OCI-LY1 (cell line): ENCODE results near the gene TXNDC2.

Experiments
- H2AFZ ChIP-seq: fragments of 200-600 bp; sonication (generic), shearing (Covaris generic); 2 replicates; pipeline ENCODE4 v1.6.0; 2014; ENCODE audit warnings: antibody characterized with exemption, mild to moderate bottlenecking, low read length
- H3F3A ChIP-seq: fragments of 200-600 bp; sonication (generic), shearing (Covaris generic); 2 replicates; pipeline ENCODE4 v1.6.0; 2014; ENCODE audit warnings: mild to moderate bottlenecking, antibody characterized with exemption, low read length, moderate library complexity; ENCODE audit not compliant: insufficient read depth
- H3K27ac ChIP-seq: fragments of 200-600 bp; sonication (generic); 2 replicates; pipeline ENCODE4 v1.5.1; 2014; ENCODE audit warnings: low read length, mixed run types, mild to moderate bottlenecking, low read depth; ENCODE audit not compliant: poor library complexity, severe bottlenecking
- H3K27me3 ChIP-seq: fragments of 200-600 bp; sonication (generic); 2 replicates; pipeline ENCODE4 v1.6.0; 2014; ENCODE audit warnings: antibody characterized with exemption, mild to moderate bottlenecking, low read length, moderate library complexity; ENCODE audit not compliant: insufficient read depth
- H3K36me3 ChIP-seq: fragments of 200-600 bp; sonication (generic); 2 replicates; pipeline ENCODE4 v1.6.1; 2014; ENCODE audit warnings: mild to moderate bottlenecking, antibody characterized with exemption, low read length, moderate library complexity, mixed read lengths; ENCODE audit not compliant: insufficient read depth
- H3K4me1 ChIP-seq: fragments of 200-600 bp; sonication (generic); 2 replicates; pipeline ENCODE4 v1.5.1; 2014; ENCODE audit warnings: mild to moderate bottlenecking, low read length, moderate library complexity; ENCODE audit not compliant: insufficient read depth, severe bottlenecking
- H3K4me2 ChIP-seq: fragments of 200-600 bp; sonication (generic), shearing (Covaris generic); 2 replicates; pipeline ENCODE4 v1.6.1; 2014; ENCODE audit warnings: low read length
- H3K4me3 ChIP-seq: fragments of 200-600 bp; sonication (generic); 2 replicates; pipeline ENCODE4 v1.5.1; 2014; ENCODE audit warnings: low read length, low read depth, mild to moderate bottlenecking, mixed read lengths; ENCODE audit not compliant: poor library complexity, severe bottlenecking
- H3K79me2 ChIP-seq: fragments of 200-600 bp; shearing (Covaris generic); 2 replicates; pipeline ENCODE4 v1.6.1; 2016; ENCODE audit warnings: mixed run types, low read length, mixed read lengths; ENCODE audit not compliant: insufficient read depth
- H3K9ac ChIP-seq: fragments of 200-600 bp; sonication (generic), shearing (Covaris generic); 2 replicates; pipeline ENCODE4 v1.6.1; 2014; ENCODE audit warnings: mild to moderate bottlenecking, low read length, mixed read lengths
- H3K9me2 ChIP-seq: fragments of 200-600 bp; sonication (generic), shearing (Covaris generic); 2 replicates; pipeline ENCODE4 v1.6.1; 2014; ENCODE audit warnings: low read depth, mild to moderate bottlenecking, low read length, mixed read lengths
- H3K9me3 ChIP-seq: fragments of 200-600 bp; shearing (Covaris generic); 2 replicates; pipeline ENCODE4 v1.6.1; 2014; ENCODE audit warnings: low read length, mixed read lengths
- H4K20me1 ChIP-seq: fragments of 200-600 bp; sonication (generic), shearing (Covaris generic); 2 replicates; pipeline ENCODE4 v1.6.0; 2016; ENCODE audit warnings: mild to moderate bottlenecking, low read length; ENCODE audit not compliant: insufficient read depth
- EZH2 ChIP-seq: fragments of 200-600 bp; sonication (generic), shearing (Covaris generic); IDR thresholded peaks from 2 replicates; pipeline ENCODE4 v1.8.0; 2017; ENCODE audit warnings: borderline replicate concordance, mixed run types, mild to moderate bottlenecking, antibody characterized with exemption, low read length, moderate library complexity, mixed read lengths
- TF ChIP-seq, protein P1 (sequence below): fragments of 200-600 bp; sonication (generic), shearing (Covaris generic); IDR thresholded peaks from 2 replicates; pipeline ENCODE4 v1.5.1; 2017; ENCODE audit warnings: mild to moderate bottlenecking, antibody characterized with exemption, low read length, moderate library complexity, mixed read lengths

The TXNDC2 gene

DNA sequence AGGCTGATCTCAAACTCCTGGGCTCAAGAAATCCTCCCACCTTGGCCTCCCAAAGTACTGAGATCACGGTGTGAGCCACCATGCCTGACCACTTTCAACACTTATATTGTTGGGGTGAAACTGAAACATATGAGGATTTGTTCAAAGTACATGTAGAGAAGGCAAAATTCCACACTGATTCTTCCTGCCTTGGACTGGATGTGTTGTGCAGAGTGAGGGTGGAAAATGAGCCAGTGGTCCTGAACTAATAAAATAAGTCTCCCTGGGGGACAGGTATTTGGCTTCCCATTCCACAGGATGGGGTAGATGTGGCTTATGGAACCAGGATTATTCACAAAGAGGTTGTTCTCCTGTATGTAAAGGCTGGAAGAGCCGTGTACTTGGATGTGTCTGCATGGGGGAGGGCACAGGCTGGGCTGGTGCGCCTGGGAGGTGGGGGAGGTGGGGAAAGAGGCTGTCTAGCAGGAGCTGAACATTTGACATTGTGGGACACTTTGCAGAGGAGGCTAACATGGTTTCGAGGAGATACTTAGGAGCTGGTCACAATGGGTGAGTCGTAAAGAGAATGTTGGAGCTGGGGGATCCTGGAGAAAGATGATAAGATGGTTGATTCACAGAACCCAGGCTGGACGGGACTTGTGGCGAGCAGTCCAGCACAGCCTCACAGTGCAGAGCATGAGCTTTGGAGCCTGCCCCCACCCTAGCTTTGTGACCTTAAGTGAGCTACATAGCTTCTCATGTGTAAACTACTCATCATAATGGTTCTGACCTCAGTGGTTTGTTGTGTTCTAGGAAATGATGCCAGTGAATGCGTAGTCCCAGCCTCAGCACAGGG lies at the start of gene TXNDC2:
TSS of gene TXNDC2 (plus strand) at position 804 of the 835 bp plus-strand sequence. CDS start 708 bp downstream, outside the sequence.
- TF ChIP-seq, protein P1, sequence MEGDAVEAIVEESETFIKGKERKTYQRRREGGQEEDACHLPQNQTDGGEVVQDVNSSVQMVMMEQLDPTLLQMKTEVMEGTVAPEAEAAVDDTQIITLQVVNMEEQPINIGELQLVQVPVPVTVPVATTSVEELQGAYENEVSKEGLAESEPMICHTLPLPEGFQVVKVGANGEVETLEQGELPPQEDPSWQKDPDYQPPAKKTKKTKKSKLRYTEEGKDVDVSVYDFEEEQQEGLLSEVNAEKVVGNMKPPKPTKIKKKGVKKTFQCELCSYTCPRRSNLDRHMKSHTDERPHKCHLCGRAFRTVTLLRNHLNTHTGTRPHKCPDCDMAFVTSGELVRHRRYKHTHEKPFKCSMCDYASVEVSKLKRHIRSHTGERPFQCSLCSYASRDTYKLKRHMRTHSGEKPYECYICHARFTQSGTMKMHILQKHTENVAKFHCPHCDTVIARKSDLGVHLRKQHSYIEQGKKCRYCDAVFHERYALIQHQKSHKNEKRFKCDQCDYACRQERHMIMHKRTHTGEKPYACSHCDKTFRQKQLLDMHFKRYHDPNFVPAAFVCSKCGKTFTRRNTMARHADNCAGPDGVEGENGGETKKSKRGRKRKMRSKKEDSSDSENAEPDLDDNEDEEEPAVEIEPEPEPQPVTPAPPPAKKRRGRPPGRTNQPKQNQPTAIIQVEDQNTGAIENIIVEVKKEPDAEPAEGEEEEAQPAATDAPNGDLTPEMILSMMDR = no peak
- no peak for TF ChIP-seq EZH2
- Histone ChIP-seq H3K79me2 (no peaks in the 10 kb centered on the region), H3K9ac (no peak within 1 kb of the TSS), H3K4me3 (no peak within 1 kb of the TSS), H4K20me1 (no peaks in the 10 kb centered on the region), H3K4me1 (no peaks in the 10 kb centered on the region), H3K27ac (no peak within 1 kb of the TSS), H3K27me3 (peaks cover 8% of the 10 kb centered on the region), H3F3A (no peaks in the 10 kb centered on the region), H3K9me3 (no peaks in the 10 kb centered on the region), H2AFZ (no peak within 1 kb of the TSS), H3K9me2 (no peaks in the 10 kb centered on the region), H3K36me3 (no peaks in the 10 kb centered on the region), H3K4me2 (no peak within 1 kb of the TSS)

DNA sequence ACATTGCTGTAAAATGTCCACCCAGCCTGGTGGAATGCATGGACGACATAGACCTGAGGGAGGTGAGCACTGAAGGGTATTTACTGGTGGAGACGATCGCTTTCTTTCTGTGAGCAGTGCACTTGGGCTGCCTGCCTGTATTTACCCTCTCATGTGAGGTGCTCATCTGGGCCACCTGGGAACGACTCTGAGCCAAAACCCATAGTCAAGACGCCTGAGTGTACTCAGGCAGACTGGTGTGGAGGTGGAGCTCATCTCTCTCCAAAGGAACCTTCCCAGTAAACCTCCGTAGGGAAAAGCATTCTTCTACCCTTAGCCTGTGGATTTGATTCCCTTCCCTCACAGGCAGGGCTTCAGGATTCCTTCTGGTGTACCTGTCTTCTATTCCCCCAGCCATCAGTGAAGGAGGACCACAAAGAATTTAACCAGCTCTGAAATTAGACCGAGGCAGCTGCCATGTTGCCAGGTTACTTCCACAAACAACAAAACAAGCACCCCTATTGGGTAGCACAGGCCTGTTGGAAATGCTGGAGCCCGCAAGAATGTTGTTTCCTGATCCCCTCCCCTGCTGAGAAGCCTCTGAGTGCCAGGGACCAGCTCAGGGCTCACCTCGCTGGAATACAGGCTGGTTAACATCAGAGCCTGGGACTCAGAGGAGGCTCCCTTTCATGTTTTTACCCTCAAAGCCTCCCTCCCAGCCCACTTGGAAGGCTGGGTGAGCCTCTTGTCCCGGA lies 47.5 kb upstream of the TXNDC2 start:
- Histone ChIP-seq H3K79me2 (no peaks in the 10 kb centered on the region), H3K27me3 (no peaks in the 10 kb centered on the region), H3K4me3 (no peak overlapping the region), H3K9ac (no peak overlapping the region), H3K4me1 (no peaks in the 10 kb centered on the region), H3K27ac (no peak overlapping the region), H3K4me2 (no peak overlapping the region), H3K36me3 (no peaks in the 10 kb centered on the region), H3K9me3 (no peaks in the 10 kb centered on the region), H2AFZ (no peak overlapping the region), H3K9me2 (no peaks in the 10 kb centered on the region), H3F3A (no peaks in the 10 kb centered on the region), H4K20me1 (no peaks in the 10 kb centered on the region)
- TF ChIP-seq EZH2 = no peak
- TF ChIP-seq, protein P1 = no peak

DNA sequence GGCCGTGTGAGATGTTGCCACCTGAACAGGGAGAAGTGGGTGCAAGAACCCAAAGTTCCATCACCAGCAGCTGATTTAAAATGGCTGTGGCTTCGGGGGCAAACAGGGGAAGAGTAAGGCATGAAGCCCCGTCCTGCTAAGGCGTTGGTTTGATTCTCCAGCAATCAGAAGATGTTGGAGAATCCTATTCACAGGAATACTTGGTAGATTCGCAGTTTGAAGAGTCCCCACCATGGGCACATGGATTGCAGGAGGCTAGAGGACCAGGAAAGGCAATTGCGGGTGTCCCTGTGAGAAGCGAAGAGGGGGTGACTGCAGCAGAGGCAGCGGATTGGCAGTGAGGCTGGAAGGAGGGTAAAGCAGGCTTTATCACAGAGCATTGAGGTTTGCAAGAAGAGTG lies 46.6 kb upstream of the TXNDC2 start:
- Histone ChIP-seq H3K9me3 (no peaks in the 10 kb centered on the region), H3K36me3 (no peaks in the 10 kb centered on the region), H3K79me2 (no peaks in the 10 kb centered on the region), H3K9me2 (no peaks in the 10 kb centered on the region), H3K27me3 (no peaks in the 10 kb centered on the region), H3F3A (no peaks in the 10 kb centered on the region), H4K20me1 (no peaks in the 10 kb centered on the region), H3K9ac (no peak overlapping the region), H3K27ac (no peak overlapping the region), H3K4me1 (no peaks in the 10 kb centered on the region), H2AFZ (no peak overlapping the region), H3K4me2 (no peak overlapping the region), H3K4me3 (no peak overlapping the region)
- TF ChIP-seq EZH2 = no peak
- TF ChIP-seq, protein P1 = no peak
